Bone marrow (tissue), 2 donors: ENCODE data around the gene FRMD4B.

ENCODE experiments used
- DNase-seq, 2 donors: peaks; one replicate each; lab custom pipeline; 2025; lab: John Stamatoyannopoulos, UW

The FRMD4B gene

DNA sequence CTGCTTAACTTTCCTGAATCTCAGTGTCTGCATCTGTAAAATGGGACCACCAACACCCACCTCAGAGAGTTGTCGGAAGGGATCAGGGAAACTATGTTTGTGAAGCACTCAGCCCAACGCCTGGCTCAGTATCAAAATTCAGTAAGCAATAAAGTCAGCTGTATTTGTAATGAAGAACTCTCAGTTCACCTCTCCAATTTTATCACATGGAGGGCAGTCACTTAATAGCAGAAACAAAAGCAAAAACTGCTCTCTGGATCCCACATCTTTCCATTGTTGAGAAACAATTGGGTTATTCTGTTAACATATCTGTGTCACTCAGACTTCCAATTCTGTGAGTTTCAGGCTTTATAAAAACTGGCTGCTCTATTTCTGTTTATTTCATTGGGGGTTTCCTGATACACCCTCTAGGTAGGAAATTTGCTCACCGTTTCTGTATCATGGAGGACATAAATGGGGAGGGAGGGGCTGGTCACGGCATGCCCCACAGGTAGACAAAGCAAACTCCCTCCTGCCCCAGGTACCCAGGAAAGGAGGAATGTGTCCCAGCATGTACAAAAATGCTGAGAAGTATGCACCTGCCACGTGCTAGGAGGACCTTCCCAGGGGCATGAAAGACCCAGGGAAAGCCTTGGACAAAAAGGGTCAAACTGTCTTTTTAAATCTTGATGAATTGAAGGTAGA is 182.1 kb downstream of the FRMD4B start:
- no peak for DNase-seq

DNA sequence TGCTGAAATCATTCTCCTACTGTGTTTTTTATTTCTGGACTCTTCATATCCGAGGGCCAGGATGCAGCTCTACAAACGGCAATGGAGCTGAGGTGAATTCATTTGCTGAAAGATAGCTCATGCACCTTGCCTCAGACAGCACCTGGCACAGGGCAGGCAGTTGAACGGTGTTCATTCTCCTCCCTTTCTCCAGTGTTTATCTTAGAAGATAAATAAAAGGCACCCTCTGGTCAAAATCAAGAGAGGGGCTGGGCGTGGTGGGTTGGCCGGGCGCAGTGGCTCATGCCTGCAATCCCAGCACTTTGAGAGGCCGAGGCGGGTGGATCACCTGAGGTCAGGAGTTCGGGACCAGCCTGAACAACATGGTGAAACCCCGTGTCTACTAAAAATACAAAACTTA is 184.2 kb downstream of the FRMD4B start:
- no peak for DNase-seq

DNA sequence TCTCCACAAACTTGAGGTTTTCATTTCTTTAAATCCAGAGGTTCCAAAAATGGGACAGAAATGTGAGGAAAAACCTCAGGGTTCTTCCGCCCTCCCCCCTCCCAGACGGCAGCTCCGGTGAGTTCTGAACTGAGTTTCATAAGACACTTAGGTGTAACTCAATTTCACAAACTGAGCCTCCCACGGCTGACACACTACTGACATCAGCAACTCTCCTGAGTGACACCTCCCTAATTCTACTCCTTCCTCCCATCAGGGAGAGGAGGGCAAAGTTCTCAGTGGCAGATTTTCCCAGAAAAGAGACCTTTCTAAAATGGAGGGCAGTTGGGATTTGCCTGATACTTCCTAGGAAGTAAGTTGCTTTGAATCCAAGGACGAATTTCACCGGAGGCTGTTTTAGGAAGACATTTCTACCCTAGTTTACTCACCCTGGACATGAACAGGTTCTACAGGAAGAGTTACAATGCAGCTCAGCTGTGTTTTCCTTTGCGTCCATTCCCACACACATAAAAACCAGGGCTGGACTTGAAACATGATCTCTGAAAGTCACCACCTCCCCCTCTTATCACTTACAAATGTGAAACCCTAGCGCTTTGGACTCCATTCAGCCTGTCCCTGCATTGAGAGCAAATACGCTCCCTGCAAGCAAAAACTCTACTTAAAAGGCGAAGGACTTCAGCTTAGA is 185.4 kb downstream of the FRMD4B start:
- no peak for DNase-seq

DNA sequence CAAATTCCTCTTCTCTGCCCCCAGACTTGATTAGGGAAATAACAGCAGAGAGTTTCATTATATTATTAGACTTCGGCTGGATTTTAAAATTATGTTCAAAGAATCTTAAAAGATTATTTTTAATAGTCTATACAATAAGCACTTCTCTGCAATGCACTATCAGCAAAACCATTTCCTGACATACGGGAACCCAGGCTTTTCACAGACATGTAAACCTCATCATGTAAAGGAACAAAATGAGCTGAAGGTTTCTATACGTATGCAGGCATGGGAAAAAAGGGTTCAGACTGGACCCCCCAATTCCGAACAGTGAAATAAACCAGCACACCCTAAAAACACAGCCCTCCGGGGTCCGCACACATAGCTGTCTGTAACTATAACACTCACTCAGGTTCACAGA is 185.9 kb downstream of the FRMD4B start:
- DNase-seq = no peak

DNA sequence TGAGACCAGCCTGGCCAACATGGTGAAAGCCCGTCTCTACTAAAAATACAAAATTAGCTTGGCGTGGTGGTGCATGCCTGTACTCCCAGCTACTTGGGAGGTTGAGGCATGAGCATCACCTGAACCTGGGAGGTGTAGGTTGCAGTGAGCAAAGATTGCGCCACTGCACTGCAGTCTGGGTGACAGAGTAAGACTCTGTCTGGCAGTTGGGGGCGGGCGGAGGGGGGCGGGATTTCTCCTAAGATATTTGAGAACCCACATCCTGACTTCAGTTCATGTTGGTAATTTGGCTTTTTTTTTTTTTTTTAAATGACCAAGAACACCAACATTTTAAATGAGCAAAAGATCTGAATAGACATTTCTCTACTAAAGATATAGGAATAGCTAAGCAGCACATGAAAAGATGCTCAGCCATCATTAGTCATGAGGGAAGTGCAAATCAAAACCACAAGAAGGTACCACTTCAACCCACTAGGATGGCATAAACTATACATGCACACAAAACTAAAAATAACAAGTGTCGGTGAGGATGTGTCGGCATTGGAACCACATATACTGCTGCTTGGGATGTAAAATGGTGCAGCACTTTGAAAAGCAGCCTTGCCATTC is 187.9 kb downstream of the FRMD4B start:
- DNase-seq = no peak

DNA sequence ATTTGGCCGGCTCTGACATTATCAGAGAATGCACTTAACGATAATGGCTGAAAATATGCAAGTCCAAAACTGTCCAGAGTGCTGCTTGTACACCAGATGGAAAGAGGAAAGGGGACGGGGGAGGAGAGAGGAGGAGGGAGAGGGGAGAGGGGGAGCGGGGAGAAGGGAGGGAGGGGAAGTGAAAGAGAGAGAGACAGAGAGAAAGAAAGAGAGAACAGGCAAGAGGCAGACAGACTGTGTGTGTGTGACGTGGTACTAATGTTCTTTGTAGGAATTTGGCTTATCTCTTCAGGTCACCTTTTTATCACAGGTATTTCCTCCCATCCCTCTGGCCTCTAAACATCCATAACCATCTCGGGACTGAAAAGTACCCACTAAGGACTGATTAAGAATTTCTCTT is 188.4 kb downstream of the FRMD4B start:
- DNase-seq = no peak

DNA sequence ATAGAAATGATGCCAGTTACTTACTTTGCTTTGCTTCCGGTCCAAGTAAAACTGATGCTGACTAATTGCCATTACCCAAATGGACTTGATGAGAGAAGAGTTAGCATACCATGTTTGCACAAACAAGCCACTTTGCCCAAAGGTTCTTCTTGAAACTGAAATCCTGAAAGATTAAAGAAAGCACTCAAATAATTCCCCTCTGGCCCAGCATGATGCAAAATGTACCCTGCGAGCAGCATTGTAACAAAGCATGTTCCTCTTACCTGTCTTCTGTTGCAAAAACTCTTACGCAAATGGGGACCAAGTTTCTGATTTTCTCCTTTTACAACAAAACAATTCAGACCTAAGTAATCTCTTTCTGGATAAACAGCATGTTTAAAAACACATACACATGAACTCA is 189.0 kb downstream of the FRMD4B start:
- DNase-seq = no peak

DNA sequence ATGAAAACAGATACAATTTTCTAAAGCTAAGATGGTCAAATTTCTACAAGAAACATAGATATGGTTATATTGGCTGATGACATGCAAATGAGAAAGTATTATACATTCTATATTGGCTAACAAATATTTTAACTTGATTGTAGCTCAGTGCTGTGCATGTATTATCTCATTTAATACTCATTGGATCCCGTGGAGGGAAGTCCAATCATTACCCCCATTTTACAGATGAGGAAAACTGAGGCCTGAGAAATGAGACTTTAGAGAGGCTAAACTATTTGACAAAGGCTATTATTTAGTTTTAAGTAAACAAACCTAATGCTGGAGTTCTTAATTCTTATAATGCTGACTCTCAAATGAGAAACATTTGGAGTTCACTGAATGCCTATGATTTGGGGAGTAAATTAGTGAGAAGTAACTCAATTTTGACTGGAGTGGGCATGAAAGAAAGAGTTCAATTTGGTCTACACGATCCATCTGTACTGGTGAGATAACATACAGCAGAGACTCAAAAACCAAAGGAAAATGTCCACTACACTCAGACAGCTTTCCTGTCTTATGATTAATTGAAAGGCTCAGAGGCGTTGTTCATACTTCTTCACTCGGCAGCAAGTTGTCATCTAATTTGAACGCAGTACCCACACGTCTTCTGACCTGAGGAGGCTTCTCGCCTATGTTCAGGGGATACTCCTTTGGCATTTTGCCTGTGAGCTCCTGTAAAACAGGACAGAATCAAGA is 191.3 kb downstream of the FRMD4B start:
- no peak for DNase-seq

DNA sequence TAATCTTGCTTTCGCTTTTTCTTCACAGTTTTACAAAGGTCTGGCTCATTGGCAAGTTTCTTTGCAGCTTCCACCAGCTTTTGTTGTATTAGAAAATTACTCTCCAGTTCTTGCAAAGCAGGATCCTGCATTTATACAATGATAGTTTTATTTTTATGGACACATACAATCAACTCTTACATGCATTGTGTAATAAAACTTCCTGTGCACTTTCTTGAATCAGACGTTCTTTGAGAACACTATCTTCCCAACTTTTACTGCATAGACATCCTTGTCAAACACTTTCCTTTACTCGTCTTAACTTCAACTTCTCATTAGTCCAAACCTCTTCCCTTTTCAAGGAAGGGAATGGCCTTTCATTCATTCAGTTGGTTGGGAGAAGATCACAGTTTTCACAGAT is 192.1 kb downstream of the FRMD4B start:
- no peak for DNase-seq

DNA sequence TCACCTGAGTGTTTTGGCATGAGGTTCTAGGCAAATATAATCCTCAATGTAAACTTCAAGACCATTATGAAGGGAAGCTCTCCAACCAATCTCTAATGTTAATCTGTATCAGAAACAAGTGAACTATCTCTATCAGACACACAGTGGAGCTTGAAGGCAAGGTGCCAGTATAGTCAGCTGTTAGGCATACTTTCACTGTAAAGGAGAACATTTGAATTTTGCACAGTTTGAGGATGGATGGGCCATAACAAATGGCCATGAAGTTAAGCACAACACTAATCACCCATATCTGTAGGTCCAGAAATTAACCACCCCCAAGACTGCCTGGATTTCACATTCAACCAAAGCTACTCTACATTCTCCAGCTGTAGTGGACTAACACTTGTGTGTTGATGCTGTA is 194.4 kb downstream of the FRMD4B start:
- no peak for DNase-seq

DNA sequence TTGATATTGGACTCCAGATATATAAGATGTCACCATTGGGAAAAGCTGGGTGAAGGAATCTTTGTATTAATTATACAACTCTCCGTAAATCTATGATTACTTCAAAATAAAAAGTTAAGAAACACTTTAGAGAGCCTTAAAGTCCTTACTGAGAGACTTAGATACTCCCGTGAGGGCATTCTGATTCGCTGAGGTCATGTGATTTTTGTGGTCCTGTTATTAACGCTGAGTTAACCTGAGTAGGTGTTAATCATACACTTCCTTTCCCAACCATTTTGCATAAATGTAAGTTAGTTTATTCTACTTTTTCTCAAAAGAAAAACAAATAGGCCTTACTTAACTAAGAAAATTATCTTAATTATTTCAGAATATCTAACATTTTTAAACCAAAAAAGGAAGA is 196.4 kb downstream of the FRMD4B start:
- DNase-seq = no peak

DNA sequence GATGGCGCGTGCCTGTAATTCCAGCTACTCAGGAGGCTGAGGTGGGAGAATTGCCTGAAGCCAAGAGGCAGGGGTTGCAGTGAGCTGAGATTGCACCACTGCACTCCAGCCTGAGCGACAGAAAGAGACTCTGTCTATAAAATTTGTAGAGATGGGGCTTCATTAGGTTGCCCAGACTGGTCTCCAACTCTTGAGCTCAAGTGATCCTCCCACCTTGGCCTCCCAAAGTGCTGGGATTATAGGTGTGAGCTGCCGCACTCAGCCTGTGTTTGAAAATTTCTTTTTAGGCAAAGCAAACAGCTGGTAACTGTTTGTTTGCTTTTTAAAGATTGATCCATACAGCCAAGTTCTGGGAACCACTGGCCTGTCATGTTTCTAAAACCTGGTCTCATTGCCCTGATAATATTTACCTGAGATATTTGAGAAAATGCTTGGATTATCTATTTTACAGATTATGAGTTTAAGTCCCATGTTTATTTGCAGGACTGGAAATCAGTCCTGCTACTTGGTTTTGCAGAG is 199.3 kb downstream of the FRMD4B start:
- DNase-seq = no peak

DNA sequence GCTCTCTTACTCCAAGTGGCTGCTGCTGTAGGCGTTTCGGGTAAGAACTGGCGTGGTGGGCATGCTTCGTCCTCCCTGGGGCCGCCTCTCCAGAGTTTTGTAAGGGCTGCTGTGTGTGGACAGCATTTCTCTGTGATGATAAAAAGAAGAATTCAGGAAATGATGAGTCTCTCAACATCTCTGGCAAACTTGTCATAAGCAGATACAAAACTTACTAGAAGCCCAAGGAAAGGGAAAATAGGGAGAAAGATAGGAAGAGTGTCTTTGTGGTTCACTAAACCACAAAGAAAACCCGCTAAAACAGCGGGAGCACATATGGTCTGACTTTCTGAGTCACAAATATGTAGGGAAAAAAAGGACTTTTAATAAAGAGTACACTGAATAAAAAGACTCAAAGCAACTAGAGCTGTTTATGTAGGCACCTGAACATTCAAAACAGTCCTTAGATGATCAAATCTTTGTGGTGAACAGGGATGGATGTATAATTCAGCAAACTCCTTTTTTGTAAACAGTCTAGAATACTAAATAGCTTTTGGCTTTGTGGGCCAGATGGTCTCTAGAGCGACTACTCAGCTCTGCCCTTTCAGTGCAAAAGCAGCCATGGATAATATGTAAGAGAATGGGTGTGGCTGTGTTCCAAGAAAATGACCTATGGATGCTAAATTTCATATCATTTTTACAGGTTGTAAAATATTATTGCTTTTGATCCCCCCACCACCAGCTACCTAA is 203.1 kb downstream of the FRMD4B start:
- no peak for DNase-seq

DNA sequence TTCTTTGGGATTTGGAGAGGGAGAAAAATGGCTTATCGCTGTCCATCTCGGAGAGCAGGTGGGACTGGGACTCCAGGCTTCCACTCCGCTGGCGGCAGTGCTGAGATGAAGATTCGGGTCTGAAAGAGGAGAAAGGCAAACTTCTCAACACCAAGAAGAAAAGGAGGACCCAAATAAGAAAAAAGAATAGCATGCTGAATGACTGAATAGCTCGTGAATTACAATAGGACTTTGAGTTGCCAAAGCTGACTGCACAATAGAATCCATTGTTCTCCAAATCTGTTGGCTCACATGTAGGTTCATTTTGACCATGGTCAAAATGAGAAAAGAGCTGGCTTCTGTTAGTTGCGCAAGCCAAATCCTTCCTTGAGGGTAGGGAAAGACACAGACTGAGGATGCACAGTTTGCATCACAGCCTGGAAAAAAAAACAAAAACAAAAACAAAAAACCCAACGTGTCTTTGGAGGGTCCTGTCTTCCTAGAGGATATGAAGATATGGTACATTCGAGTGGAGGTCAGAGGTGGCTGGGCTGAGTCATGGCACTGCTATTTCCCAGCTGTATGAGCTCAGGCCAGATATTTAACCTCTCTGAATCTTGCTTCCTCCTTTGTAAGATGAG is 204.2 kb downstream of the FRMD4B start:
- DNase-seq = no peak

DNA sequence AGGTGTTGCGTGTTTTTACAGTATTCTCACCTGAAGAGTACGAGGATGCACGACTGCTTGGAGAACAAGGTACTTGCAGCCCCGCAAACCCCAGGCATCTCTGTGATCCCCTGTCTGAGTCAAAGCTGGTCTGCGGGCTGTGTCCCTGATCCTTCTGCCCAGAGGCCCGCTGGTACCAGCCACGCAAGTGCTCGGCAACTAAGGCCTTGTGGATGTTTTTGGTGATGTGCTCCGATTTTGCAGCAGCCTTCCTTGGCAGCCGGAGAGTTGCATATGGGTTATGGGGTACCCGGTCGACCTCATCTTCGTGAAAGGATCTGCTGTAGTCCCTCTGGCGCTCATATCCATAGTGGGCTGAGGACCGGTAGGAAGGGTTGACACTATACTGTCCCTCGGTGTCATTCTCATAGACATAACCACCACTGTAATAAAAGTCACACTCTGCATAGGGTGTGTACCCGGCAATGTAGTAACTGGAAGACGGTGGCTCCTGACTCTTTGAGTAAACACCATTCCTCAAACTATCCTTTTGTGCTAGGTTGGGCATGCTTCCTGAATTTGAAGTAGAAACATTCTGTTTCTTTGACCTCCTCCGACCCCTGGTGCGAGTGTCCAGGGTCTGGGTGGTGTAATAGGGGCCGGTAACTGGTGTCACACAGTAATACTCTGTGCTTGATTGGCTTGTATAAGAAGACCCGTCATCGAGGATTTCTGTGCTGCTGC is 204.9 kb downstream of the FRMD4B start:
- no peak for DNase-seq

DNA sequence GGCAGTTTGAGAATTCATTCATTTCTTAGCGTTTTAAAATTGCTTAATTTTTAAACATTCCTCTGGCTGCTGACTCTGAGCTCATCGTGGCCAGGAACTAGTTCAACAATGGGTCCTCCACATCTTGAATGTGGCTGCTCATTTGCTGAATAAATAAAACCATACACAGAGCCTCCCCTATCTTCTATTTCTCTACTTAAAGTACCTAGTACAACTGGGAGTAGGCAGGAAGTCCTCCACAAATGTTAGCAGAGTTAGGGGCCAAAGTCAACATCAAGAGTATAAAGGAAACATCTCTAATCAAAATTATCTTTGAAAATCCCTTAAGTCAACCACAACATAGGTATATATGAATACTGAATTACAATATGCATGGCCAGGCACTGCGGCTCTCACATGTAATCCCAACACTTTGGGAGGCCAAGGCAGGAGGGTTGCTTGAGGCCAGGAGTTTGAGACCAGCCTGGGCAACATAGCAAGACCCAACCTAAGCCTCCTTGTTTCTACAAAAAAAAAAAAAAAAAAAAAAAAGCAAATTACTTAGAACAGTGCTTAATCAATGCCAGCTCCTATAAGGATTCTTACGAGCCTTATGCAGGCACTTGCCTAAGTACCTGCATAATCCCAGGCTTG is 206.0 kb downstream of the FRMD4B start:
- no peak for DNase-seq

DNA sequence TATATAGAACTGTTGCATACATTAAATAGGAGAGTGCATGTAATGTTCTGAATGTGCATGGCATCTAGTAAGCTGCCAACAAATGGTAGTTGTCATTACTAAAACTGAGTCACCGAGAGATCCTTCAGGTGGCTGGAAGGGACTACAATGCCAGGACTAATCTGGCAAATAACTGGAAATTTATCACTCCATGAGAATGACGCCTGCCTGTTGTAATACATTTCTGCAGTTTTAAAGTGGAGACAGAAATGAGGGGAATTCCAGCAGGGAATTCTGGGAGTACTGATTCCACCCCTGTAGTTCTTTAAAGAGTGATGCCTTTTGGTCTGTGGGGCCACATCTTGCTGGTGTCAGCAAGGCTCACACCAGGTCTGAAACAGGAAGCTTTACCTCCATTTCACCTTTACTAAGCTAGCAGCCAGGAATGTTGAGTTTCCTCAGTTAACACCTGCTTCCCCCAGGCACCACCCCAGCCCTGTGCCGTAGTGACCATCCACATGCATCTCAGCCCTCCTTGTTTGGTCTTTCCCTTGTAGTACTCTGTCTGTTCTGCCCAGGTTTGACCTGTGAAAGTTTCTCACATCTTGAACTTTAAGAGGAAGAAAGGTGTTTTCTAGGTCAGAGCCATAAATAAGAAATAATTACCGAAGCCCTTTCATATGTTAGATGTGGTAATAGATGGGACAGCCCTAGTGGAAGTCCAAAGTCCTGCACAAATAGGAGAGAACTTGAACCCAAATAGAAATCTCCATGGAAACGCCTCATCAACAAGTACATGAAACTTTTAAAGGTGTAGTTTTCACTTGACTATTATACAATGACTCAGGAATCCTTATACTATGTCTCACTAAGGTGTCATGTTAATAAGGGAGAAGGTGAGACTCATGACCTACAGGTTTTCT is 206.8 kb downstream of the FRMD4B start:
- DNase-seq = no peak

DNA sequence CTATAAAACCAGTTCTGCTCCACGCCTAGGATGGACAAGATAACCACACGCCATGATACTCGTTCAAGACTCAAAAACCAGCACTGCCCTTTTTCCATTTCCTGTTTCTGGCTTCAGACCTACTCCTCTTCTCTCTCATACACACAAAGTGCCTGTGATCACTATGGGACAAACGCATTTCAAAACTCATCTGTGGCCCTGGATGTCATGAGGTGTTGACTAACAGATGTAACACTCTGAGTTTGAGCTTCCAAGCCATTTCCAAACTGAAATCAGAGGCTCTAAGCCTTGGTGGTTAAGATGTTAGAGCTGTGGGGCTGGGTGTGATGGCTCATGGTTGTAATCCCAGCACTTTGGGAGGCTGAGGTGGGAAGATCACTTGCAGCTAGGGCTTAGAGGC is 207.8 kb downstream of the FRMD4B start:
- no peak for DNase-seq
